ENCODE data around the gene OGA.

OGA gene

GRCh38 chr10:101818119-101818871 is at the start of gene OGA:
OGA (minus strand) TSS chr10:101818444; CDS start chr10:101818022, 422 bp downstream.
- Histone ChIP-seq H3K9ac (ENCODE audit: low read length) (peak within 1 kb of the TSS; percentile 97), H3K4me3 (ENCODE audit: low read length) (peak within 1 kb of the TSS; percentile 90), H3K9me3 (ENCODE audit: control insufficient read depth, low read length) (no peaks in the 10 kb centered on the region), H3K36me3 (ENCODE audit: control insufficient read depth, insufficient read depth, low read length, severe bottlenecking) (peaks cover 9% of the 10 kb centered on the region), H3K27me3 (replicated peaks; ENCODE audit: control insufficient read depth, insufficient read depth, low read length) (no peaks in the 10 kb centered on the region), H3K4me1 (ENCODE audit: control insufficient read depth, insufficient read depth, low read length) (peaks cover 30% of the 10 kb centered on the region)
- peak; percentile 99 for DNase-seq (ENCODE audit: low read depth)

- Histone ChIP-seq H3K4me1 (ENCODE audit: control insufficient read depth, insufficient read depth, low read length) (peaks cover 2% of the 10 kb centered on the region), H3K36me3 (ENCODE audit: control insufficient read depth, insufficient read depth, low read length, severe bottlenecking) (peaks cover 4% of the 10 kb centered on the region), H3K27me3 (replicated peaks; ENCODE audit: control insufficient read depth, insufficient read depth, low read length) (no peaks in the 10 kb centered on the region), H3K9me3 (ENCODE audit: control insufficient read depth, low read length) (peaks cover 6% of the 10 kb centered on the region), H3K9ac (ENCODE audit: low read length) (no peak overlapping the region), H3K4me3 (ENCODE audit: low read length) (no peak overlapping the region)
- DNase-seq (ENCODE audit: low read depth): peak; percentile 52
Measured at GRCh38 chr10:101867931-101868330, 49.7 kb upstream of the OGA start.

- Histone ChIP-seq H3K4me3 (ENCODE audit: low read length) (no peak overlapping the region), H3K36me3 (ENCODE audit: control insufficient read depth, insufficient read depth, low read length, severe bottlenecking) (peaks cover 11% of the 10 kb centered on the region), H3K9ac (ENCODE audit: low read length) (no peak overlapping the region), H3K27me3 (replicated peaks; ENCODE audit: control insufficient read depth, insufficient read depth, low read length) (no peaks in the 10 kb centered on the region), H3K4me1 (ENCODE audit: control insufficient read depth, insufficient read depth, low read length) (peaks cover 10% of the 10 kb centered on the region), H3K9me3 (ENCODE audit: control insufficient read depth, low read length) (peaks cover 10% of the 10 kb centered on the region)
- DNase-seq (ENCODE audit: low read depth): no peak
Measured at GRCh38 chr10:101859530-101859929, 41.3 kb upstream of the OGA start.

- Histone ChIP-seq H3K36me3 (ENCODE audit: control insufficient read depth, insufficient read depth, low read length, severe bottlenecking) (peaks cover 11% of the 10 kb centered on the region), H3K4me1 (ENCODE audit: control insufficient read depth, insufficient read depth, low read length) (peaks cover 10% of the 10 kb centered on the region), H3K4me3 (ENCODE audit: low read length) (no peak overlapping the region), H3K27me3 (replicated peaks; ENCODE audit: control insufficient read depth, insufficient read depth, low read length) (no peaks in the 10 kb centered on the region), H3K9me3 (ENCODE audit: control insufficient read depth, low read length) (peaks cover 10% of the 10 kb centered on the region), H3K9ac (ENCODE audit: low read length) (no peak overlapping the region)
- no peak for DNase-seq (ENCODE audit: low read depth)
Measured at GRCh38 chr10:101858723-101859500, 40.7 kb upstream of the OGA start.

- no peak overlapping the region for H3K4me3 ChIP-seq (ENCODE audit: low read length)
- no peak for DNase-seq (ENCODE audit: low read depth)
- peaks cover 11% of the 10 kb centered on the region for H3K36me3 ChIP-seq (ENCODE audit: control insufficient read depth, insufficient read depth, low read length, severe bottlenecking)
- no peak overlapping the region for H3K9ac ChIP-seq (ENCODE audit: low read length)
- H3K9me3 ChIP-seq (ENCODE audit: control insufficient read depth, low read length): peaks cover 10% of the 10 kb centered on the region
- H3K27me3 ChIP-seq (replicated peaks; ENCODE audit: control insufficient read depth, insufficient read depth, low read length): no peaks in the 10 kb centered on the region
- peaks cover 10% of the 10 kb centered on the region for H3K4me1 ChIP-seq (ENCODE audit: control insufficient read depth, insufficient read depth, low read length)
Measured at GRCh38 chr10:101857802-101858476, 39.7 kb upstream of the OGA start.

- Histone ChIP-seq H3K9me3 (ENCODE audit: control insufficient read depth, low read length) (peaks cover 10% of the 10 kb centered on the region), H3K4me3 (ENCODE audit: low read length) (no peak overlapping the region), H3K36me3 (ENCODE audit: control insufficient read depth, insufficient read depth, low read length, severe bottlenecking) (peaks cover 11% of the 10 kb centered on the region), H3K4me1 (ENCODE audit: control insufficient read depth, insufficient read depth, low read length) (peaks cover 18% of the 10 kb centered on the region), H3K9ac (ENCODE audit: low read length) (no peak overlapping the region), H3K27me3 (replicated peaks; ENCODE audit: control insufficient read depth, insufficient read depth, low read length) (no peaks in the 10 kb centered on the region)
- peak; percentile 13 for DNase-seq (ENCODE audit: low read depth)
Measured at GRCh38 chr10:101856626-101857025, 38.4 kb upstream of the OGA start.

GRCh38 chr10:101851411-101852116 is 33.3 kb upstream of the OGA start:
- Histone ChIP-seq H3K9me3 (ENCODE audit: control insufficient read depth, low read length) (no peaks in the 10 kb centered on the region), H3K36me3 (ENCODE audit: control insufficient read depth, insufficient read depth, low read length, severe bottlenecking) (no peaks in the 10 kb centered on the region), H3K4me3 (ENCODE audit: low read length) (no peak overlapping the region), H3K4me1 (ENCODE audit: control insufficient read depth, insufficient read depth, low read length) (peaks cover 53% of the 10 kb centered on the region), H3K27me3 (replicated peaks; ENCODE audit: control insufficient read depth, insufficient read depth, low read length) (no peaks in the 10 kb centered on the region), H3K9ac (ENCODE audit: low read length) (peak overlapping the region; percentile 55)
- no peak for DNase-seq (ENCODE audit: low read depth)

- H3K9ac ChIP-seq (ENCODE audit: low read length): no peak overlapping the region
- H3K4me1 ChIP-seq (ENCODE audit: control insufficient read depth, insufficient read depth, low read length): peaks cover 51% of the 10 kb centered on the region
- DNase-seq (ENCODE audit: low read depth): no peak
Measured at GRCh38 chr10:101850749-101851148, 32.5 kb upstream of the OGA start.

GRCh38 chr10:101848894-101849351 is 30.7 kb upstream of the OGA start:
- H3K4me1 ChIP-seq (ENCODE audit: control insufficient read depth, insufficient read depth, low read length): peaks cover 63% of the 10 kb centered on the region
- DNase-seq (ENCODE audit: low read depth): no peak
- peak overlapping the region; percentile 1 for H3K4me3 ChIP-seq (ENCODE audit: low read length)
- H3K9me3 ChIP-seq (ENCODE audit: control insufficient read depth, low read length): no peaks in the 10 kb centered on the region
- peaks cover 3% of the 10 kb centered on the region for H3K36me3 ChIP-seq (ENCODE audit: control insufficient read depth, insufficient read depth, low read length, severe bottlenecking)
- peak overlapping the region; percentile 73 for H3K9ac ChIP-seq (ENCODE audit: low read length)
- no peaks in the 10 kb centered on the region for H3K27me3 ChIP-seq (replicated peaks; ENCODE audit: control insufficient read depth, insufficient read depth, low read length)

More at GRCh38 chr10:101850749-101851148, 32.5 kb upstream of the OGA start:
- H3K9me3 ChIP-seq (ENCODE audit: control insufficient read depth, low read length): no peaks in the 10 kb centered on the region
- no peaks in the 10 kb centered on the region for H3K27me3 ChIP-seq (replicated peaks; ENCODE audit: control insufficient read depth, insufficient read depth, low read length)
- no peaks in the 10 kb centered on the region for H3K36me3 ChIP-seq (ENCODE audit: control insufficient read depth, insufficient read depth, low read length, severe bottlenecking)
- no peak overlapping the region for H3K4me3 ChIP-seq (ENCODE audit: low read length)

GRCh38 chr10:101848408-101848807 is 30.2 kb upstream of the OGA start:
- DNase-seq (ENCODE audit: low read depth): peak; percentile 24
- H3K9ac ChIP-seq (ENCODE audit: low read length): peak overlapping the region; percentile 73

More at GRCh38 chr10:101848408-101848807, 30.2 kb upstream of the OGA start:
- H3K9me3 ChIP-seq (ENCODE audit: control insufficient read depth, low read length): no peaks in the 10 kb centered on the region
- H3K4me3 ChIP-seq (ENCODE audit: low read length): peak overlapping the region; percentile 1
- H3K36me3 ChIP-seq (ENCODE audit: control insufficient read depth, insufficient read depth, low read length, severe bottlenecking): peaks cover 3% of the 10 kb centered on the region
- no peaks in the 10 kb centered on the region for H3K27me3 ChIP-seq (replicated peaks; ENCODE audit: control insufficient read depth, insufficient read depth, low read length)
- peaks cover 63% of the 10 kb centered on the region for H3K4me1 ChIP-seq (ENCODE audit: control insufficient read depth, insufficient read depth, low read length)

Measured in adipocyte (in vitro differentiated cells).